ENCODE data around the gene DRC7.

DNA sequence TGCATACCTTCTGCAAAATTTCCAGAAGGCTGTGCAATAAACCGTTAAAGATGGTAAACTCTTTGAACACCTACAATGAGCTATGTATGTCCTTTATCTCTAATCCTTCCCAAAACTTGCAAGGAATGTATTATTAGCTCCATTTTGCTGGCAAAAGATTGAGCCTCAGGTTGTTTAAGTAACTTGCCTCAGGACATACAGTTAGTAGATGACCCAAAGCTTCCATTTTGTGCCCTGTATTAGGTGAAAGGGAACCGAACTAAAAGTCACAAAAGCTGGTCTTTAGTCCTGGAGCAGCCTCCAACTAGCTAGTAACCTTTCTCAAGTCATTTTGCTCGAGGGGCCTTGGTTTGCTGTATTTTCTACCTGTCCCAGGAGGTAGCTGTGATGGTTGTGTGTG is 22.2 kb upstream of the DRC7 start:
- TF ChIP-seq, protein P1, sequence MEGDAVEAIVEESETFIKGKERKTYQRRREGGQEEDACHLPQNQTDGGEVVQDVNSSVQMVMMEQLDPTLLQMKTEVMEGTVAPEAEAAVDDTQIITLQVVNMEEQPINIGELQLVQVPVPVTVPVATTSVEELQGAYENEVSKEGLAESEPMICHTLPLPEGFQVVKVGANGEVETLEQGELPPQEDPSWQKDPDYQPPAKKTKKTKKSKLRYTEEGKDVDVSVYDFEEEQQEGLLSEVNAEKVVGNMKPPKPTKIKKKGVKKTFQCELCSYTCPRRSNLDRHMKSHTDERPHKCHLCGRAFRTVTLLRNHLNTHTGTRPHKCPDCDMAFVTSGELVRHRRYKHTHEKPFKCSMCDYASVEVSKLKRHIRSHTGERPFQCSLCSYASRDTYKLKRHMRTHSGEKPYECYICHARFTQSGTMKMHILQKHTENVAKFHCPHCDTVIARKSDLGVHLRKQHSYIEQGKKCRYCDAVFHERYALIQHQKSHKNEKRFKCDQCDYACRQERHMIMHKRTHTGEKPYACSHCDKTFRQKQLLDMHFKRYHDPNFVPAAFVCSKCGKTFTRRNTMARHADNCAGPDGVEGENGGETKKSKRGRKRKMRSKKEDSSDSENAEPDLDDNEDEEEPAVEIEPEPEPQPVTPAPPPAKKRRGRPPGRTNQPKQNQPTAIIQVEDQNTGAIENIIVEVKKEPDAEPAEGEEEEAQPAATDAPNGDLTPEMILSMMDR (IDR thresholded peaks at IDR 0.05; ENCODE audit: low read depth, low read length, poor library complexity, severe bottlenecking), result no peak
- no peak for TF ChIP-seq EZH2phosphoT487 (IDR thresholded peaks at IDR 0.05; ENCODE audit: borderline replicate concordance, low read length)

Data from DOHH2 (cell line).